K562 (cell line): Measurements from ENCODE around the gene LY6G6D. TPM values are rescaled to one million over a fixed set of nuclear protein-coding genes. Genes with fewer than 3 reads are reported as not detected.
A peak's percentile ranks its signal among the peaks of the same experiment; 100 is the strongest.

Experiments
- CHCHD3 ChIP-seq: fragments of 250-450 bp; sonication (Bioruptor Pico); IDR thresholded peaks from 2 replicates; pipeline ENCODE4 v2.1.2; 2022; ENCODE audit warnings: mild to moderate bottlenecking
- E2F6 ChIP-seq, 2 experiments: IDR thresholded peaks; 2 replicates each; pipeline ENCODE4 v1.6.1; 2011; ENCODE audit warnings: borderline replicate concordance in 1 of 2, control low read depth in 1 of 2, low read depth in 1 of 2, low read length in 1 of 2, mild to moderate bottlenecking in 1 of 2, mixed read lengths in 1 of 2, moderate library complexity in 1 of 2; ENCODE audit not compliant: insufficient read depth in 1 of 2, insufficient read length in 1 of 2, poor library complexity in 1 of 2, severe bottlenecking in 1 of 2; ENCODE audit errors: extremely low read depth in 1 of 2
- GABPA ChIP-seq: fragments of 200-800 bp; sonication (Bioruptor generic); conservative IDR thresholded peaks from 2 replicates; pipeline ENCODE4 v1.6.1; 2016; ENCODE audit warnings: low read depth, missing genetic modification characterization, missing compliant biosample characterization
- JUND ChIP-seq, 2 experiments: IDR thresholded peaks; 2 replicates in 1 of 2; 3 replicates in 1 of 2; pipeline ENCODE4 v1.6.1; 2011; ENCODE audit warnings: borderline replicate concordance in 2 of 2, low read depth in 2 of 2, low read length in 2 of 2, improper control_type of control experiment in 1 of 2, missing biosample characterization in 1 of 2, missing genetic modification characterization in 1 of 2, missing genetic modification reagents in 1 of 2
- MEF2A ChIP-seq: IDR thresholded peaks from 2 replicates; pipeline ENCODE4 v1.6.1; 2011; ENCODE audit warnings: low read depth, mild to moderate bottlenecking, low read length, moderate library complexity; ENCODE audit not compliant: control insufficient read depth
- MEIS2 ChIP-seq: fragments of 450-650 bp; IDR thresholded peaks from 2 replicates; pipeline ENCODE4 v1.6.1; 2014; ENCODE audit warnings: mild to moderate bottlenecking; ENCODE audit not compliant: partially characterized antibody
- NONO ChIP-seq, 2 experiments: fragments of 200-400 bp in 1 of 2; fragments of 450-650 bp in 1 of 2; formaldehyde crosslinking in 1 of 2; IDR thresholded peaks; 2 replicates each; pipeline ENCODE4 v1.6.1; 2017; ENCODE audit warnings: low read depth in 2 of 2, mild to moderate bottlenecking in 2 of 2, moderate library complexity in 2 of 2, low read length in 1 of 2
- POLR2AphosphoS2 ChIP-seq: IDR thresholded peaks from 2 replicates; pipeline ENCODE4 v1.6.1; 2012; ENCODE audit warnings: low read length, improper control_type of control experiment
- PTRF ChIP-seq: fragments of 450-650 bp; IDR thresholded peaks from 2 replicates; pipeline ENCODE4 v1.6.1; 2016; ENCODE audit warnings: mild to moderate bottlenecking, missing genetic modification characterization, missing compliant biosample characterization
- RAD51 ChIP-seq: fragments of 450-650 bp; IDR thresholded peaks from 2 replicates; pipeline ENCODE4 v1.7.1; 2016; ENCODE audit warnings: low read depth, mild to moderate bottlenecking, borderline replicate concordance
- SIN3B ChIP-seq: fragments of 450-650 bp; IDR thresholded peaks from 2 replicates; pipeline ENCODE4 v1.6.1; 2017; ENCODE audit warnings: low read depth, mild to moderate bottlenecking, moderate library complexity
- SNRNP70 ChIP-seq: fragments of 200-400 bp; formaldehyde crosslinking; optimal IDR thresholded peaks from 2 replicates; pipeline ENCODE3; 2017; ENCODE audit warnings: low read depth, low read length
- ZC3H8 ChIP-seq: fragments of 450-650 bp; IDR thresholded peaks from 2 replicates; pipeline ENCODE4 v1.6.1; 2017
- ZNF12 ChIP-seq: sonication (generic); formaldehyde crosslinking; IDR thresholded peaks from 2 replicates; pipeline ENCODE4 v1.4.0; 2020; ENCODE audit warnings: mild to moderate bottlenecking, missing genetic modification reagents
- ZNF239 ChIP-seq: fragments of 250-450 bp; sonication (Bioruptor Pico); IDR thresholded peaks from 2 replicates; pipeline ENCODE4 v1.4.0; 2020; ENCODE audit warnings: mild to moderate bottlenecking
- ZNF253 ChIP-seq: fragments of 250-450 bp; sonication (Bioruptor Pico); conservative IDR thresholded peaks from 2 replicates; pipeline ENCODE4 v1.6.1; 2021; ENCODE audit warnings: mild to moderate bottlenecking
- ZNF589 ChIP-seq: fragments of 200-800 bp; sonication (Bioruptor generic); IDR thresholded peaks from 2 replicates; pipeline ENCODE4 v1.6.1; 2016; ENCODE audit warnings: low read depth, missing genetic modification characterization, missing compliant biosample characterization
- polyA plus RNA-seq, 8 experiments: library from polyadenylated mRNA; depleted of rRNA in 4 of 8; stranded (reverse) in 5 of 8; unstranded in 3 of 8; fragments of >200 nt; fragmentation: Nextera tagmentation in 2 of 8; fragmentation: Illumina TruSeq in 1 of 8; extraction: Ambion mirVana in 2 of 8; extraction: Trizol in 1 of 8; gene quantifications; 2 replicates each; pipeline versions ENCODE4 v1.2.1 to v1.2.3, GENCODE V29; 2011 to 2014; ENCODE audit warnings: inconsistent platforms in 1 of 8, missing spikeins in 1 of 8
- total RNA-seq, 7 experiments: library from RNA; depleted of rRNA in 6 of 7; stranded (reverse); fragments of >200 nt in 6 of 7; fragmentation: Illumina TruSeq in 2 of 7; extraction: Trizol in 2 of 7; gene quantifications; 2 replicates each; pipeline versions ENCODE4 v1.2.1 to v1.2.3, GENCODE V29; 2011 to 2021; ENCODE audit warnings: low replicate concordance in 1 of 7
- TF ChIP-seq, protein P1 (sequence below): fragments of 250-450 bp; sonication (Bioruptor Pico); IDR thresholded peaks from 2 replicates; pipeline ENCODE4 v1.9.0; 2021; ENCODE audit warnings: mild to moderate bottlenecking, inconsistent platforms

Gene LY6G6D
- total and polyA plus RNA-seq, 9 of the 15 experiments (the other 6 are each of a cell fraction or from before 2014, with no cell fraction given) = 0.30 to 0.38 TPM; not detected in 7

- TF ChIP-seq JUND (IDR thresholded peaks at IDR 0.05; ENCODE audit: borderline replicate concordance, low read depth, low read length) (peak; percentile 96), JUND (tag; IDR thresholded peaks at IDR 0.05; ENCODE audit: borderline replicate concordance, low read depth, low read length) (peak; percentile 91; the same call in 2 of the 3 replicates), ZC3H8 (no peak; the same call in 1 of the 2 replicates), PTRF (tag) (no peak), MEIS2 (no peak), ZNF589 (CRISPR knock-in tag) (no peak), ZNF239 (peak; percentile 63), ZNF12 (peak; percentile 72; the same call in 1 of the 2 replicates), MEF2A (no peak), POLR2AphosphoS2 (peak; percentile 90; the same call in 1 of the 2 replicates), SNRNP70 (no peak), ZNF253 (CRISPR knock-in tag) (no peak), SIN3B (no peak), E2F6 (IDR thresholded peaks at IDR 0.05; ENCODE audit: borderline replicate concordance in 1 of 2, extremely low read depth in 1 of 2, insufficient read depth in 1 of 2, insufficient read length in 1 of 2, low read depth in 1 of 2, low read length in 1 of 2, poor library complexity in 1 of 2, severe bottlenecking in 1 of 2) (peak; percentile 47 to 58), RAD51 (no peak), NONO (IDR thresholded peaks at IDR 0.05; ENCODE audit: low read depth in 2 of 2, low read length in 1 of 2) (no peak), GABPA (no peak), CHCHD3 (CRISPR knock-in tag) (0 out of 2 replicates have a peak, but pooled peaks have one; percentile 32)
- TF ChIP-seq, protein P1, sequence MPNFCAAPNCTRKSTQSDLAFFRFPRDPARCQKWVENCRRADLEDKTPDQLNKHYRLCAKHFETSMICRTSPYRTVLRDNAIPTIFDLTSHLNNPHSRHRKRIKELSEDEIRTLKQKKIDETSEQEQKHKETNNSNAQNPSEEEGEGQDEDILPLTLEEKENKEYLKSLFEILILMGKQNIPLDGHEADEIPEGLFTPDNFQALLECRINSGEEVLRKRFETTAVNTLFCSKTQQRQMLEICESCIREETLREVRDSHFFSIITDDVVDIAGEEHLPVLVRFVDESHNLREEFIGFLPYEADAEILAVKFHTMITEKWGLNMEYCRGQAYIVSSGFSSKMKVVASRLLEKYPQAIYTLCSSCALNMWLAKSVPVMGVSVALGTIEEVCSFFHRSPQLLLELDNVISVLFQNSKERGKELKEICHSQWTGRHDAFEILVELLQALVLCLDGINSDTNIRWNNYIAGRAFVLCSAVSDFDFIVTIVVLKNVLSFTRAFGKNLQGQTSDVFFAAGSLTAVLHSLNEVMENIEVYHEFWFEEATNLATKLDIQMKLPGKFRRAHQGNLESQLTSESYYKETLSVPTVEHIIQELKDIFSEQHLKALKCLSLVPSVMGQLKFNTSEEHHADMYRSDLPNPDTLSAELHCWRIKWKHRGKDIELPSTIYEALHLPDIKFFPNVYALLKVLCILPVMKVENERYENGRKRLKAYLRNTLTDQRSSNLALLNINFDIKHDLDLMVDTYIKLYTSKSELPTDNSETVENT (CRISPR knock-in tag) = peak; percentile 83
These were observed 23.1 kb downstream of the LY6G6D start (continued) for GRCh38 chr6:31737991-31738979.
